HL-60 (cell line): ENCODE measurements around the gene FANCC.
"Not testable (repeated sequence)": the region's sequence is repeated elsewhere in the genome, so short reads cannot be mapped to it uniquely, and the experiment has no call there.

Experiments
- DNase-seq, 2 experiments: peaks; one replicate each; pipeline ENCODE4 v3.0.0-alpha.2; 2010 to 2020; ENCODE audit warnings: low read depth in 1 of 2, low spot score in 1 of 2
- H3K27ac ChIP-seq: fragments of 250-450 bp; sonication (Bioruptor Pico); replicated peaks from 2 replicates; pipeline ENCODE4 v1.5.1; 2020; ENCODE audit warnings: mild to moderate bottlenecking, moderate library complexity
- H3K27me3 ChIP-seq: fragments of 250-450 bp; sonication (Bioruptor Pico); 2 replicates; pipeline ENCODE4 v1.5.1; 2021; ENCODE audit warnings: mild to moderate bottlenecking, moderate library complexity; ENCODE audit not compliant: insufficient read depth, poor library complexity, severe bottlenecking
- H3K4me3 ChIP-seq: replicated peaks from 2 replicates; pipeline ENCODE4 v1.5.1; 2011; ENCODE audit warnings: mild to moderate bottlenecking, control low read depth, low read length; ENCODE audit not compliant: insufficient read depth
- CTCF ChIP-seq: IDR thresholded peaks from one replicate; pipeline ENCODE4 v1.5.1; 2011; ENCODE audit warnings: low read length, control low read depth, inconsistent platforms; ENCODE audit not compliant: insufficient read depth
- GABPA ChIP-seq: IDR thresholded peaks from 2 replicates; pipeline ENCODE4 v1.6.1; 2012; ENCODE audit warnings: low read depth
- POLR2AphosphoS5 ChIP-seq: IDR thresholded peaks from 2 replicates; pipeline ENCODE4 v1.6.1; 2012; ENCODE audit warnings: low read depth
- REST ChIP-seq: IDR thresholded peaks from 2 replicates; pipeline ENCODE4 v1.6.1; 2012; ENCODE audit warnings: low read depth; ENCODE audit not compliant: insufficient replicate concordance
- SPI1 ChIP-seq: IDR thresholded peaks from 2 replicates; pipeline ENCODE4 v1.6.1; 2012; ENCODE audit warnings: low read depth, mild to moderate bottlenecking, borderline replicate concordance

FANCC gene

GRCh38 chr9:95204310-95204709 is 113.2 kb downstream of the FANCC start:
- Histone ChIP-seq H3K27ac (no peak overlapping the region), H3K27me3 (no peaks in the 10 kb centered on the region), H3K4me3 (no peak overlapping the region)
- TF ChIP-seq POLR2AphosphoS5, result no peak
- TF ChIP-seq CTCF, result no peak
- TF ChIP-seq SPI1, result no peak
- no peak for TF ChIP-seq REST
- TF ChIP-seq GABPA, result no peak
- no peak for DNase-seq

GRCh38 chr9:95203019-95203418 is 114.5 kb downstream of the FANCC start:
- not testable (repeated sequence) for DNase-seq, H3K27me3 ChIP-seq, H3K4me3 ChIP-seq, H3K27ac ChIP-seq

DNA sequence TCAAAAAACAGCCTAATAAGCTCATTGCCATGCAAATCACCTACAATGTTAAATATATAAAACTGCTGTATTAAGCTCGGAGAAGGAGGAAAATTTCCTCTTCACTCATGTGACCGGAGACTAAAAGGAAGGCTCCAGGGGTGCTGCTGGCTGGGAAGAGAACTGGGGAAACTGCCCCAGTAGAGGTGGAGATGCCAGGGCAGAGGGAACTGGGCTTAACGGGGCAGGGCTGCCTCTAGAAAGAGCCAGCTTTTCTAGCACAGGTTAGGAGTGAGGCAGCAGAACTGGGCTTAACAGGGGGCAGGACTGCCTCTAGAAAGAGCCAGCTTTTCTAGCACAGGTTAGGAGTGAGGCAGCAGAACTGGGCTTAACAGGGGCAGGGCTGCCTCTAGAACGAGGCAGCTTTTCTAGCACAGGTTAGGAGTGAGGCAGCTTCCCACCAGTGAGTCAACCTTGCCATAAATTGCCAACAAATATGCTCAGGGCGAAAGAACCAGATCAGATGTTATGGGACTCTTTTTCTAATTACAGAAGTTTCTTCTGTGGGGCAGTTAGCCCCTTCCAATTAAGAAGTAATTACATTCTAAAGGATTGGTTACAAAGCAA is 115.3 kb downstream of the FANCC start:
- DNase-seq, result no peak
- Histone ChIP-seq H3K27me3 (no peaks in the 10 kb centered on the region), H3K27ac (no peak overlapping the region), H3K4me3 (no peak overlapping the region)
- TF ChIP-seq SPI1 (no peak), REST (no peak), GABPA (no peak), CTCF (no peak), POLR2AphosphoS5 (no peak)

- Histone ChIP-seq H3K27ac (no peak overlapping the region), H3K4me3 (no peak overlapping the region), H3K27me3 (no peaks in the 10 kb centered on the region)
- TF ChIP-seq POLR2AphosphoS5 (no peak), SPI1 (no peak), GABPA (no peak), REST (no peak), CTCF (no peak)
- DNase-seq, result no peak
Observed at GRCh38 chr9:95201206-95201605, 116.3 kb downstream of the FANCC start.
